K562 (cell line): ENCODE measurements around the gene LCN15.

Experiments used
- EP300 ChIP-seq: IDR thresholded peaks from 2 replicates; pipeline ENCODE4 v1.6.1; 2012; ENCODE audit warnings: low read length, improper control_type of control experiment
- RAD21 ChIP-seq, 2 experiments: fragments of 250-450 bp in 1 of 2; fragments of 450-650 bp in 1 of 2; sonication (Bioruptor Pico) in 1 of 2; formaldehyde crosslinking in 1 of 2; IDR thresholded peaks in 1 of 2; conservative IDR thresholded peaks in 1 of 2; 2 replicates each; pipeline versions ENCODE4 v1.4.0 to v1.8.0; 2020 to 2022; ENCODE audit warnings: mild to moderate bottlenecking in 2 of 2, moderate library complexity in 1 of 2
- SIN3A ChIP-seq, 2 experiments: fragments of 150-350 bp in 1 of 2; IDR thresholded peaks; 2 replicates each; pipeline ENCODE4 v1.6.1; 2011 to 2016; ENCODE audit warnings: borderline replicate concordance in 2 of 2, low read depth in 2 of 2, low read length in 2 of 2, mild to moderate bottlenecking in 2 of 2, moderate library complexity in 2 of 2; ENCODE audit not compliant: control insufficient read depth in 1 of 2
- TRIM24 ChIP-seq, 2 experiments: fragments of 450-650 bp; IDR thresholded peaks; 2 replicates each; pipeline ENCODE4 v1.6.1; 2016
- TF ChIP-seq, protein P1 (sequence below), 3 experiments: IDR thresholded peaks in 2 of 3; conservative IDR thresholded peaks in 1 of 3; 2 replicates each; pipeline ENCODE4 v1.5.1; 2011 to 2012; ENCODE audit warnings: low read length in 3 of 3, mild to moderate bottlenecking in 3 of 3, control low read depth in 2 of 3, improper control_type of control experiment in 1 of 3, inconsistent platforms in 1 of 3, low read depth in 1 of 3, mixed read lengths in 1 of 3, moderate library complexity in 1 of 3; ENCODE audit not compliant: insufficient read depth in 2 of 3
- TF ChIP-seq, protein P2 (sequence below): sonication (generic); formaldehyde crosslinking; IDR thresholded peaks from 2 replicates; pipeline ENCODE4 v1.8.0; 2022; ENCODE audit warnings: mild to moderate bottlenecking, missing genetic modification reagents

DNA sequence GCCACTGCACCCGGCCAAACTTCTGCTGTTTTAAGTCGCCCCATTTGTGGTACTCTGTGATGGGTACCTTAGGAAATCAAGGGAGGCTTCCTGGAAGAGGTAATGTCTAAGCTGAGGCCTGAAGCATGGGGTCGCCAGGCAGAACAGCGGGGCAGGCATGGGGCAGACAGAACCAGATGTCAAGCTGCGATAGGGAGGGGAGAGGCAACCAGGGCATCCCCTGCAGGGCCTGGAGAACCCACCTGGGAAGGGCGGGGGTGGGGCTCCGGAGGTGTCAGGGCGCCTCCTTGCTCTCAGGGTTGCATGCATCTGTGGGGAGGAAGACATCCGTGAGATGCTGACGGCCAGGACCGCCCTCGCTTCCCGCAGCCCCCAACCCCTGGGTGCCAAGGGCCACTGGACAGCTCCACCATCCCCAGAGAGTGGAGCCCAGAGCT is 2.8 kb downstream of the LCN15 start:
- TF ChIP-seq SIN3A (IDR thresholded peaks at IDR 0.05; ENCODE audit: borderline replicate concordance in 2 of 2, control insufficient read depth in 1 of 2, low read depth in 2 of 2, low read length in 2 of 2) (no peak), RAD21 (CRISPR knock-in tag; conservative IDR thresholded peaks at IDR 0.05 in 1 of 2, IDR thresholded peaks at IDR 0.05 in 1 of 2) (no peak), EP300 (no peak), TRIM24 (IDR thresholded peaks at IDR 0.05) (no peak)
- TF ChIP-seq, protein P1, sequence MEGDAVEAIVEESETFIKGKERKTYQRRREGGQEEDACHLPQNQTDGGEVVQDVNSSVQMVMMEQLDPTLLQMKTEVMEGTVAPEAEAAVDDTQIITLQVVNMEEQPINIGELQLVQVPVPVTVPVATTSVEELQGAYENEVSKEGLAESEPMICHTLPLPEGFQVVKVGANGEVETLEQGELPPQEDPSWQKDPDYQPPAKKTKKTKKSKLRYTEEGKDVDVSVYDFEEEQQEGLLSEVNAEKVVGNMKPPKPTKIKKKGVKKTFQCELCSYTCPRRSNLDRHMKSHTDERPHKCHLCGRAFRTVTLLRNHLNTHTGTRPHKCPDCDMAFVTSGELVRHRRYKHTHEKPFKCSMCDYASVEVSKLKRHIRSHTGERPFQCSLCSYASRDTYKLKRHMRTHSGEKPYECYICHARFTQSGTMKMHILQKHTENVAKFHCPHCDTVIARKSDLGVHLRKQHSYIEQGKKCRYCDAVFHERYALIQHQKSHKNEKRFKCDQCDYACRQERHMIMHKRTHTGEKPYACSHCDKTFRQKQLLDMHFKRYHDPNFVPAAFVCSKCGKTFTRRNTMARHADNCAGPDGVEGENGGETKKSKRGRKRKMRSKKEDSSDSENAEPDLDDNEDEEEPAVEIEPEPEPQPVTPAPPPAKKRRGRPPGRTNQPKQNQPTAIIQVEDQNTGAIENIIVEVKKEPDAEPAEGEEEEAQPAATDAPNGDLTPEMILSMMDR (IDR thresholded peaks at IDR 0.05 in 2 of 3, conservative IDR thresholded peaks at IDR 0.05 in 1 of 3; ENCODE audit: insufficient read depth in 2 of 3, low read depth in 1 of 3, low read length in 3 of 3): no peak
- TF ChIP-seq, protein P2, sequence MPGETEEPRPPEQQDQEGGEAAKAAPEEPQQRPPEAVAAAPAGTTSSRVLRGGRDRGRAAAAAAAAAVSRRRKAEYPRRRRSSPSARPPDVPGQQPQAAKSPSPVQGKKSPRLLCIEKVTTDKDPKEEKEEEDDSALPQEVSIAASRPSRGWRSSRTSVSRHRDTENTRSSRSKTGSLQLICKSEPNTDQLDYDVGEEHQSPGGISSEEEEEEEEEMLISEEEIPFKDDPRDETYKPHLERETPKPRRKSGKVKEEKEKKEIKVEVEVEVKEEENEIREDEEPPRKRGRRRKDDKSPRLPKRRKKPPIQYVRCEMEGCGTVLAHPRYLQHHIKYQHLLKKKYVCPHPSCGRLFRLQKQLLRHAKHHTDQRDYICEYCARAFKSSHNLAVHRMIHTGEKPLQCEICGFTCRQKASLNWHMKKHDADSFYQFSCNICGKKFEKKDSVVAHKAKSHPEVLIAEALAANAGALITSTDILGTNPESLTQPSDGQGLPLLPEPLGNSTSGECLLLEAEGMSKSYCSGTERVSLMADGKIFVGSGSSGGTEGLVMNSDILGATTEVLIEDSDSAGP (CRISPR knock-in tag): no peak
